ENCODE data around the gene WNT3A.
"Not testable (repeated sequence)": the region's sequence is repeated elsewhere in the genome, so short reads cannot be mapped to it uniquely, and the experiment has no call there.

Gene WNT3A

DNA sequence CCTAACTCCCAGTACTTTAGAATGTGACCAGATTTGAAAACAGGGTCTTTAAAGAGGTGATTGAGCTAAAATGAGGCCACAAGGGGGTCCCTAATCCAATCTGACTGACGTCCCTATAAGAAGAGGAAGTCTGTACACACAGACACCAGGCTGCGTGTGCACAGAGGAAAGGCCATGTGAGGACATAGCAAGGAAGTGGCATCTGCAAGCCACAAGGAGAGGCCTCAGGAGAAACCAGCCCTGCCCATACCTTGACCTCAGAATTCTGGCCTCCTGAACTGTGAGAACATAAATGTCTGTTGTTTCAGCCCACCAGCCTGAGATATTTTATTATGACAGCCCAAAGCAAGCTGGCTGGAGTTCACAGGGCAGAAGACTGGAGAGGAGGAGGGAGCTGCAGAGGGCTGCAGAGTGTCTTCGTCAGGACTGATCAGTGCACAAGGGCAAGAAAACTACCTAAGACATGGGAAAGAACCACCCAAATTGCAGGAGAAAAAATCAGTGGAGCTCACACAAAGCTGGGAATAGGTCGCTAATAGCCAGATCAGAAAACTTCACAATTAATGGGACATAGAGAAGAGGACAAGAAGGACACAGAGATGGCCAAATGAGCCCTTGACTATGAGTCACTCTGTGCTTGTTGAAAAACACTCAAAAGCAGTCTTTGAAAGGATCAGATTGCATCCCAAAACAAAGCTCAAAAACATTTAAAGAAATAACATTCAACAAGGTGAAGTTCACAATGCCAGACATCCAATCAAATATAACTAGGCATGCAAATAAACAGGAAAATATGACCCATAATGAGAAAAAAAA, 44.9 kb upstream of the WNT3A start:
- Histone ChIP-seq H3K9me2 (replicated peaks; ENCODE audit: low read depth, low read length) (no peaks in the 10 kb centered on the region), H4K20me1 (ENCODE audit: insufficient read depth, low read length, poor library complexity, severe bottlenecking) (no peaks in the 10 kb centered on the region), H2AFZ (ENCODE audit: low read length) (peak overlapping the region; percentile 67; the same call in 1 of the 2 replicates), H3K9me3 (ENCODE audit: insufficient read depth, low read depth, low read length) (no peaks in the 10 kb centered on the region), H3F3A (ENCODE audit: low read depth) (no peaks in the 10 kb centered on the region), H3K4me3 (ENCODE audit: low read length, poor library complexity, severe bottlenecking) (no peak overlapping the region), H3K36me3 (ENCODE audit: insufficient read depth, low read length) (no peaks in the 10 kb centered on the region), H3K27me3 (ENCODE audit: insufficient read depth, low read length, poor library complexity, severe bottlenecking) (no peaks in the 10 kb centered on the region), H3K9ac (ENCODE audit: low read depth, low read length, poor library complexity, severe bottlenecking) (no peak overlapping the region), H3K4me2 (ENCODE audit: low read depth, low read length, poor library complexity, severe bottlenecking) (peak overlapping the region; percentile 43), H3K4me1 (ENCODE audit: insufficient read depth, low read length, poor library complexity, severe bottlenecking) (peaks cover 14% of the 10 kb centered on the region), H3K79me2 (ENCODE audit: insufficient read depth, low read length) (no peaks in the 10 kb centered on the region)
- TF ChIP-seq CTCF (conservative IDR thresholded peaks at IDR 0.05; ENCODE audit: low read length) (no peak), EZH2phosphoT487 (IDR thresholded peaks at IDR 0.05; ENCODE audit: borderline replicate concordance) (no peak)

- H2AFZ ChIP-seq (ENCODE audit: low read length); H3K9me3 ChIP-seq (ENCODE audit: insufficient read depth, low read depth, low read length); H3K4me3 ChIP-seq (ENCODE audit: low read length, poor library complexity, severe bottlenecking); H3K9me2 ChIP-seq (replicated peaks; ENCODE audit: low read depth, low read length); H3K4me1 ChIP-seq (ENCODE audit: insufficient read depth, low read length, poor library complexity, severe bottlenecking); H3K27me3 ChIP-seq (ENCODE audit: insufficient read depth, low read length, poor library complexity, severe bottlenecking); H3F3A ChIP-seq (ENCODE audit: low read depth); H3K36me3 ChIP-seq (ENCODE audit: insufficient read depth, low read length); H3K4me2 ChIP-seq (ENCODE audit: low read depth, low read length, poor library complexity, severe bottlenecking); H3K79me2 ChIP-seq (ENCODE audit: insufficient read depth, low read length); H4K20me1 ChIP-seq (ENCODE audit: insufficient read depth, low read length, poor library complexity, severe bottlenecking); H3K9ac ChIP-seq (ENCODE audit: low read depth, low read length, poor library complexity, severe bottlenecking): not testable (repeated sequence)
These were observed 40.1 kb upstream of the WNT3A start for GRCh38 chr1:227966733-227967132.

- H4K20me1 ChIP-seq (ENCODE audit: insufficient read depth, low read length, poor library complexity, severe bottlenecking); H3K9me2 ChIP-seq (replicated peaks; ENCODE audit: low read depth, low read length); H3K4me3 ChIP-seq (ENCODE audit: low read length, poor library complexity, severe bottlenecking); H3F3A ChIP-seq (ENCODE audit: low read depth); H3K36me3 ChIP-seq (ENCODE audit: insufficient read depth, low read length); H3K9me3 ChIP-seq (ENCODE audit: insufficient read depth, low read depth, low read length); H2AFZ ChIP-seq (ENCODE audit: low read length); H3K4me1 ChIP-seq (ENCODE audit: insufficient read depth, low read length, poor library complexity, severe bottlenecking); H3K4me2 ChIP-seq (ENCODE audit: low read depth, low read length, poor library complexity, severe bottlenecking); H3K79me2 ChIP-seq (ENCODE audit: insufficient read depth, low read length); H3K27me3 ChIP-seq (ENCODE audit: insufficient read depth, low read length, poor library complexity, severe bottlenecking); H3K9ac ChIP-seq (ENCODE audit: low read depth, low read length, poor library complexity, severe bottlenecking): not testable (repeated sequence)
- 0 out of 2 replicates have a peak, but pooled peaks have one; percentile 28 for TF ChIP-seq CTCF (conservative IDR thresholded peaks at IDR 0.05; ENCODE audit: low read length)
These were observed 39.0 kb upstream of the WNT3A start for GRCh38 chr1:227967815-227968214.

DNA sequence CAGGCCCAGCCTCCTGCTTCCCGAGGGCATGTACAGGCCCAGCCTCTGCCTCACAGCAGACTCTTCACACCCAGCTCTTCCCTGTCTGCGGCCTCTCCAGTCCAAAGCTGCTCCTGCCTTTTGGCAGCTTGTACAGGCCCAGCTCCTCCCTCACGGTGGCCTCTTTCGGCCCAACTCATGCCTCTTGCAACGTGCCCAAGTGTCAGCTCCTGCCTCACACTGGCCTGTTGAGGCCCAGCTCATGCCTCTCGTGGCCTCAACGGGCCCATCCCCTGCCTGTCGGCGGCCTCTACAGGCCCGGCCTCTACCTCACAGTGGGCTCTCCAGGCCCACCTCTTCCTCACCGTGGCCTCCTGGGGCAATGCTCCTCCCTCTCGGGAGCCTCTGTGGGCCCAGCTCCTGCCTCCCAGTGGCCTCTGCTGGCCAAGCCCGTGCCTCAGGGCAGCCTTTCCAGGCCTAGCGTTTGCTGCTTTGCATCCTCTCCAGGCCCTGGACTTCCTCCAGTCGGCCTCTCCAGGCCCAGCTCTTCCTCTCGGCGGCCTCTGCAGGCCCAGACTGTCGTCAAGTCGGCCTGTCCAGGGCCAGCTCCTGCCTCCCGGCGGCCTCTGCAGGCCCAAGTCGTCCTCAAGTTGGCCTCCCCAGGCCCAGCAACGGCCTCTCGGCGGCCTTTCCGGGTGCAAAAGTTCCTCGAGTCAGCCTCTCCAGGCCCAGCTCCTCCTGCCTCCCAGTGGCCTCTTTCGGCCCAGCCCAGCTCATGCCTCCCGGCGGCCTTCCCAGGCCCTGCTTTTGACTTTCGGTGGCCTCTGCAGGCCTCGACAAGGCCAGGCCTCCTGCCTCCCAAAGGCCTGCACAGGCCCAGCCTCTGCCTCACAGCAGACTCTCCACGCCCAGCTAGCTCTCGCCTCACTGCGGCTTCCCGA, 36.5 kb upstream of the WNT3A start:
- not testable (repeated sequence) for H2AFZ ChIP-seq (ENCODE audit: low read length); H3K9ac ChIP-seq (ENCODE audit: low read depth, low read length, poor library complexity, severe bottlenecking); H3F3A ChIP-seq (ENCODE audit: low read depth); H3K9me2 ChIP-seq (replicated peaks; ENCODE audit: low read depth, low read length); H3K36me3 ChIP-seq (ENCODE audit: insufficient read depth, low read length); H3K4me3 ChIP-seq (ENCODE audit: low read length, poor library complexity, severe bottlenecking); H3K79me2 ChIP-seq (ENCODE audit: insufficient read depth, low read length); H3K4me2 ChIP-seq (ENCODE audit: low read depth, low read length, poor library complexity, severe bottlenecking); H3K4me1 ChIP-seq (ENCODE audit: insufficient read depth, low read length, poor library complexity, severe bottlenecking); H3K27me3 ChIP-seq (ENCODE audit: insufficient read depth, low read length, poor library complexity, severe bottlenecking); H4K20me1 ChIP-seq (ENCODE audit: insufficient read depth, low read length, poor library complexity, severe bottlenecking); H3K9me3 ChIP-seq (ENCODE audit: insufficient read depth, low read depth, low read length)

GRCh38 chr1:227971216-227971615, 35.6 kb upstream of the WNT3A start:
- H3K4me2 ChIP-seq (ENCODE audit: low read depth, low read length, poor library complexity, severe bottlenecking); H3F3A ChIP-seq (ENCODE audit: low read depth); H4K20me1 ChIP-seq (ENCODE audit: insufficient read depth, low read length, poor library complexity, severe bottlenecking); H3K9me2 ChIP-seq (replicated peaks; ENCODE audit: low read depth, low read length); H3K36me3 ChIP-seq (ENCODE audit: insufficient read depth, low read length); H3K9me3 ChIP-seq (ENCODE audit: insufficient read depth, low read depth, low read length); H3K4me3 ChIP-seq (ENCODE audit: low read length, poor library complexity, severe bottlenecking); H2AFZ ChIP-seq (ENCODE audit: low read length); H3K9ac ChIP-seq (ENCODE audit: low read depth, low read length, poor library complexity, severe bottlenecking); H3K79me2 ChIP-seq (ENCODE audit: insufficient read depth, low read length); H3K27me3 ChIP-seq (ENCODE audit: insufficient read depth, low read length, poor library complexity, severe bottlenecking); H3K4me1 ChIP-seq (ENCODE audit: insufficient read depth, low read length, poor library complexity, severe bottlenecking): not testable (repeated sequence)

Measured in Loucy (cell line).